Prostate gland (tissue), 1 donor: ENCODE measurements around the gene FBH1.

ENCODE experiments used
- POLR2A ChIP-seq: fragments of 450-650 bp; IDR thresholded peaks from one replicate; pipeline ENCODE4 v1.6.1; 2016; ENCODE audit warnings: antibody characterized with exemption, mild to moderate bottlenecking
- POLR2AphosphoS5 ChIP-seq: sonication (generic); formaldehyde crosslinking; IDR thresholded peaks from one replicate; pipeline ENCODE4 v1.6.1; 2017; ENCODE audit warnings: antibody characterized with exemption

DNA sequence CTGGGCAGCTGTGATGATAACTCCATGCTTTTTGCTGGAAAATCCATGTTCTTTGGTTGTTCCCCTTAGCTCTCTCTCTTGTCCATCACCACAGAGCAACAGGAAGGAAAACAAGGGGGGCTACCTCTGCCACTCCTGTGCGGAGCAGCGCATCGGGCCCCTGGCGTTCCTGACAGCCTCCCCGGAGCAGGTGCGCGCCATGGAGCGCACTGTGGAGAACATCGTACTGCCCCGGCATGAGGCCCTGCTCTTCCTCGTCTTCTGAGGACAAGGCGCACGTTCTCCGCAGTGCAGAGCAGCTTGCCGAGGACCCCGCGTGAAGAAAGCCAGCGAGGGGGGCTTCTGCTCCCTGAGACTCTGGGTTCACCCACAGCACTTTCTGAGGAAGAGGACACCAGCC is 47.0 kb downstream of the FBH1 start:
- TF ChIP-seq POLR2AphosphoS5 (no peak), POLR2A (no peak)
